Esophagus muscularis mucosa (tissue), 3 donors: ENCODE measurements around the gene WFDC10B.

ENCODE experiments used
- CTCF ChIP-seq, 3 experiments: fragments of 200-600 bp in 2 of 3; fragments of 450-650 bp in 1 of 3; sonication (generic) in 2 of 3; IDR thresholded peaks; one replicate each; pipeline ENCODE4 v1.5.1; 2017 to 2019; ENCODE audit warnings: antibody characterized with exemption in 3 of 3, mild to moderate bottlenecking in 2 of 3, moderate library complexity in 1 of 3
- POLR2A ChIP-seq: fragments of 450-650 bp; IDR thresholded peaks from one replicate; pipeline ENCODE4 v1.6.1; 2017; ENCODE audit warnings: antibody characterized with exemption, moderate library complexity, mild to moderate bottlenecking, low read depth
- POLR2AphosphoS5 ChIP-seq, 2 donors: sonication (generic); formaldehyde crosslinking; IDR thresholded peaks; one replicate each; pipeline ENCODE4 v1.6.1; 2017; ENCODE audit warnings: antibody characterized with exemption in 2 of 2

GRCh38 chr20:45685896-45686295, 18.9 kb downstream of the WFDC10B start:
- no peak for TF ChIP-seq POLR2A
- TF ChIP-seq CTCF (IDR thresholded peaks at IDR 0.05), result no peak
- TF ChIP-seq POLR2AphosphoS5 (IDR thresholded peaks at IDR 0.05), result no peak
